Measurements from ENCODE around the gene ATP11B. TPM values are rescaled to one million over a fixed set of nuclear protein-coding genes. Genes with fewer than 3 reads are reported as not detected.

ATP11B gene
- total and polyA plus RNA-seq, 3 donors from 2014 or later = 65.8 to 138 (median 114) TPM

DNA sequence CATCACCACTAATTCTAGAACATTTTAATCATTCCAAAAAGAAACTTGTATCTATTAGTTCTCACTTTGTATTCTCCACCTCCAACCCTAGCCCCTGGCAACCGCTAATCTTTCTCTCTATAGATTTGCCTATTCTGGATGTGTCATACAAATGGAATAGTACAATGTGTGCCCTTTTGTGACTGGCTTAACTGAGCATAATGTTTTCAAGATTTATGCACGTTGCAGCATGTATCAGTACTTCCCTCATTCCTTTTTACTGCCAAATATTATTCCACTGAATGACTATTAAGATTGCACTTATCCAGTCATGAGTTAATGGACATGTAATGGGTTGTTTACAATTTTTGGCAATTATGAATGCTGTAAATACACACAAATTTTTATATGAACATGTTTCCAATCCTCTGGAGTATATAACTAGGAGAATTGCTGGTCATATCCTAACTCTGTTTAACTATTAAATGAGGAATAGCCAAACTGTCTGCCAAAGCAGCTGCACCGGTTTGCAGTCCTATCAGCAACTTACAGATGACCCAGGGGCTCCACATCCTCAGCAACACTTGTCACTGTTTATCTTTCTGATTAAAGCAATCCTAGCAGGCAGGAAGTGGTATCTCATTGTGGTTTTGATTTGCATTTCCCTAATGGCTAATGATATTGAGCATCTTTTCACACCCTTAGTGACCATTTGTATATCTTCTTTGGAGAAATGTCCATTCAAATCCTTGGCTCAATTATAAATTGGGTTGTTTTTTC lies 144.2 kb downstream of the ATP11B start:
- no peaks in the 10 kb centered on the region for H3K9me3 ChIP-seq
- 58 to 60% methylated on average over 3 of the region's 3 CpGs for WGBS, 2 donors
- no peak for TF ChIP-seq POLR2A (IDR thresholded peaks at IDR 0.05)
- TF ChIP-seq, protein P1, sequence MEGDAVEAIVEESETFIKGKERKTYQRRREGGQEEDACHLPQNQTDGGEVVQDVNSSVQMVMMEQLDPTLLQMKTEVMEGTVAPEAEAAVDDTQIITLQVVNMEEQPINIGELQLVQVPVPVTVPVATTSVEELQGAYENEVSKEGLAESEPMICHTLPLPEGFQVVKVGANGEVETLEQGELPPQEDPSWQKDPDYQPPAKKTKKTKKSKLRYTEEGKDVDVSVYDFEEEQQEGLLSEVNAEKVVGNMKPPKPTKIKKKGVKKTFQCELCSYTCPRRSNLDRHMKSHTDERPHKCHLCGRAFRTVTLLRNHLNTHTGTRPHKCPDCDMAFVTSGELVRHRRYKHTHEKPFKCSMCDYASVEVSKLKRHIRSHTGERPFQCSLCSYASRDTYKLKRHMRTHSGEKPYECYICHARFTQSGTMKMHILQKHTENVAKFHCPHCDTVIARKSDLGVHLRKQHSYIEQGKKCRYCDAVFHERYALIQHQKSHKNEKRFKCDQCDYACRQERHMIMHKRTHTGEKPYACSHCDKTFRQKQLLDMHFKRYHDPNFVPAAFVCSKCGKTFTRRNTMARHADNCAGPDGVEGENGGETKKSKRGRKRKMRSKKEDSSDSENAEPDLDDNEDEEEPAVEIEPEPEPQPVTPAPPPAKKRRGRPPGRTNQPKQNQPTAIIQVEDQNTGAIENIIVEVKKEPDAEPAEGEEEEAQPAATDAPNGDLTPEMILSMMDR (IDR thresholded peaks at IDR 0.05) = no peak
- DNase-seq = no peak
- H3K27ac ChIP-seq = no peak overlapping the region
- no peak overlapping the region for H3K4me3 ChIP-seq
- no peaks in the 10 kb centered on the region for H3K4me1 ChIP-seq
- intact Hi-C loops (cut with DNase I; ENCODE audit: low total_unique reads) = no loop called here
- no peaks in the 10 kb centered on the region for H3K27me3 ChIP-seq
- no peaks in the 10 kb centered on the region for H3K36me3 ChIP-seq (ENCODE audit: low read depth, missing control alignments)

DNA sequence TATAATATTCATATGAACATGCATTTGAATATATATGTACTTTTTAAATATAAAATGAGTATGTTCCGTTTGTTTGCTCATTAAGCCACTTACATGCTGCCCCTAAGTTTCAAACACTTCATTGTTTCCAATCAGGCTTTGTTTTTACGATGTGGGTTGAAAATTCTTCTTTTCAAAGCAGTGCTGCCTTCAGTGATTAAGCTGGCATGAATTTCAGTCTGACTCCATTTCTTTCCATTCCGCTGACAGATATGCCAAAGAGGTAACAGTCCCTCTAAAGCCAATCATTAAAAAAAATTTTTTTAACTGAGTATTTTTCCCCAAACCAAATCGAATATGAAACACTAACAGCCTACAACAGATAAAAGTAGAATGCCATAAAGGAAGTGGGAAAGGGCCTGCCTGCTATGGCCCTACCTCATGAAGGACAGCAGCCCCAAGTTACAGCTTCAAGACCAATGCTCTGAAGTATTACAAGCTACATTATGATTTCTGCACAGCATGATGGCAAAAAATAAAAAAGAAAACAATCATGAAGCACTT lies 147.0 kb downstream of the ATP11B start:
- no peaks in the 10 kb centered on the region for H3K36me3 ChIP-seq (ENCODE audit: low read depth, missing control alignments)
- H3K9me3 ChIP-seq = no peaks in the 10 kb centered on the region
- no peak overlapping the region for H3K4me3 ChIP-seq
- intact Hi-C loops (cut with DNase I; ENCODE audit: low total_unique reads) = no loop called here
- H3K27ac ChIP-seq = no peak overlapping the region
- no peak for TF ChIP-seq POLR2A (IDR thresholded peaks at IDR 0.05)
- TF ChIP-seq, protein P1 (IDR thresholded peaks at IDR 0.05) = no peak
- WGBS, 2 donors = 87 to 91% methylated on average over 4 of the region's 4 CpGs
- H3K4me1 ChIP-seq = no peaks in the 10 kb centered on the region
- DNase-seq = no peak
- no peaks in the 10 kb centered on the region for H3K27me3 ChIP-seq

DNA sequence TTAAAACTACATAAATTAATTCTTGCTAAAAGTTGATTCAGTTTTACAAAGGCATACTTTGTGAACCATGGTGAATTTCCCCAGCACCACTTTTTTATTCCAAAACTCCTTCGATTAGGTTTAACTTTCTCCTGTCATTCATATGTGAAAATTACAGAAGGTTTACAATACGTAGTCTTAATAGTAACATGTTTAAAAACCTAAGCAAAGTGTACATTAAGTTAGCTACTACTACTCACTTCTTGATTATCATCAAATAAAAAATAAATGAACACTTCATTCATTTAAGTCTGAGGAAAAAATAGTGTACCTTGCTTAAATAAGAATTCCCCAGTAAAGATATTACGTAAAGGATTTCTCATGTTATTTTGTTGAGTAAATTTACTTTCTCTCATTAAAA lies 148.4 kb downstream of the ATP11B start:
- no peak for DNase-seq
- Histone ChIP-seq H3K9me3 (no peaks in the 10 kb centered on the region), H3K4me1 (no peaks in the 10 kb centered on the region), H3K27me3 (no peaks in the 10 kb centered on the region), H3K4me3 (no peak overlapping the region), H3K36me3 (ENCODE audit: low read depth, missing control alignments) (no peaks in the 10 kb centered on the region), H3K27ac (no peak overlapping the region)
- WGBS, 2 donors = 95 to 97% methylated on average over 3 of the region's 3 CpGs
- intact Hi-C loops (cut with DNase I; ENCODE audit: low total_unique reads) = no loop called here
- TF ChIP-seq, protein P1 (IDR thresholded peaks at IDR 0.05) = no peak
- no peak for TF ChIP-seq POLR2A (IDR thresholded peaks at IDR 0.05)

DNA sequence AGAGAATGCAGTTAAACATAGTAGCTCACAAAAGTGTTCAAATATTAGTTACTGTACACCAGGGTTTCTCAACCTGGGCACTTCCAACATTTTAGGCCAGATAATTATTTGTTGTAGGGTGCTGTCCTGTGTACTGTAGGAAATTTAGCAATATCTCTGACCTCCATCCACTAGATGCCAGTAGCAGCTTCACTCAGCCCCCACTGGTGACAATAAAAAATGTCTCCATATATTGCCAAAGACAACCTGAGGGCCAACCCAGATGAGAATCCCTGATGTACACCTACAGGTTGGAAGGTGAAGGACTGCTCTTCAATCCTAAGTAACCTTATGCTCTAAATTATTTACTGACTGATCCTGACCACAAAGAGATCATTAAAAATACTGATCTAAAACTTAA lies 154.6 kb downstream of the ATP11B start:
- Histone ChIP-seq H3K4me1 (no peaks in the 10 kb centered on the region), H3K4me3 (no peak overlapping the region), H3K9me3 (no peaks in the 10 kb centered on the region), H3K27ac (no peak overlapping the region), H3K36me3 (ENCODE audit: low read depth, missing control alignments) (no peaks in the 10 kb centered on the region), H3K27me3 (no peaks in the 10 kb centered on the region)
- no peak for TF ChIP-seq POLR2A (IDR thresholded peaks at IDR 0.05)
- TF ChIP-seq, protein P1 (IDR thresholded peaks at IDR 0.05) = no peak
- no peak for DNase-seq
- intact Hi-C loops (cut with DNase I; ENCODE audit: low total_unique reads) = no loop called here

GRCh38 chr3:182948305-182948704 lies 155.0 kb downstream of the ATP11B start:
- no peaks in the 10 kb centered on the region for H3K9me3 ChIP-seq
- no peak for DNase-seq
- intact Hi-C loops (cut with DNase I; ENCODE audit: low total_unique reads) = no loop called here
- no peak overlapping the region for H3K4me3 ChIP-seq
- 86 to 88% methylated on average over 5 of the region's 5 CpGs for WGBS, 2 donors
- H3K27me3 ChIP-seq = no peaks in the 10 kb centered on the region
- no peaks in the 10 kb centered on the region for H3K36me3 ChIP-seq (ENCODE audit: low read depth, missing control alignments)
- no peaks in the 10 kb centered on the region for H3K4me1 ChIP-seq
- no peak overlapping the region for H3K27ac ChIP-seq
- no peak for TF ChIP-seq POLR2A (IDR thresholded peaks at IDR 0.05)
- TF ChIP-seq, protein P1 (IDR thresholded peaks at IDR 0.05) = no peak
